ENCODE measurements around the gene P2RY11. TPM values are rescaled to one million over a fixed set of nuclear protein-coding genes. Genes with fewer than 3 reads are reported as not detected.

P2RY11 gene
- total RNA-seq, 2 experiments from 2014 or later = 11.9 to 43.3 TPM

DNA sequence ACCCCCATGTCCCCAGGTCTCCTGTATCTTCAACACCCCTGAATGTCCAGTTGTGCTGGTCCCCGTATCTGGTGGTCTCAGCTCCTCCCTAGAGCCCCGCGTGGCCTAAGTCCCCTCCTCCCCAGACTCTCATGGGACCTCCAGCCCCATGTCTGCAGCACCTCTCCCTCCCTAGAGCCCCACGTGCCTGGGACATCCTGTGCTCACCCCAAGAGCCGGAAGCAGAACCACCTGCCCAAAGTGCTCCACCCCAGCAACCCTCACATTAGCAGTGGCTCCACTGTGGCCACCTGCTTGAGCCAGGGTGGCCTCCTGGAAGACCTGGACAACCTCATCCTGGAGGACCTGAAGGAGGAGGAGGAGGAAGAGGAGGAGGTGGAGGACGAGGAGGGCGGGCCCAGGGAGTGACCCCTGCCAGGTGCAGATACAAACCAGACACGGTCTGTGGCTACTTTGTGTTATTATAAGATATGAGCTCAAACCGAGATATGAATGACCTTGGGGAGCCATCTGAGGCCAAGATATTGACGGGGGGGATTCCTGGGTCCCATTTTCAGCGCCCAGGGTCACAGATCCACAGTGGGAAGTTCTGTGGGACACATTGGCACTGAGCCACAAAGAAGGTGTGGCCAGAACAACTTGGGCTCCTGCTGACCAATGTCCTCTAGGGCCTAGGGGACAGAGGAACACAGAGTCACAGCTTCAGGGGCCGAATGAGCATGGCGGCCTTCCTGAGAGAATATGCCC is 19.4 kb upstream of the P2RY11 start:
- ChIA-PET POLR2A (interaction anchor here (0.5 to 0.6 kb wide), 3 partner anchors 10 to 43 kb away, joined by 3 to 5 read pairs (median 4); partner anchors contain the start of genes ANGPTL6 and P2RY11), CTCF (ENCODE audit: unreplicated experiment) (no interaction called here)
- peak overlapping the region; percentile 58 for H3K4me2 ChIP-seq (ENCODE audit: low read length)

DNA sequence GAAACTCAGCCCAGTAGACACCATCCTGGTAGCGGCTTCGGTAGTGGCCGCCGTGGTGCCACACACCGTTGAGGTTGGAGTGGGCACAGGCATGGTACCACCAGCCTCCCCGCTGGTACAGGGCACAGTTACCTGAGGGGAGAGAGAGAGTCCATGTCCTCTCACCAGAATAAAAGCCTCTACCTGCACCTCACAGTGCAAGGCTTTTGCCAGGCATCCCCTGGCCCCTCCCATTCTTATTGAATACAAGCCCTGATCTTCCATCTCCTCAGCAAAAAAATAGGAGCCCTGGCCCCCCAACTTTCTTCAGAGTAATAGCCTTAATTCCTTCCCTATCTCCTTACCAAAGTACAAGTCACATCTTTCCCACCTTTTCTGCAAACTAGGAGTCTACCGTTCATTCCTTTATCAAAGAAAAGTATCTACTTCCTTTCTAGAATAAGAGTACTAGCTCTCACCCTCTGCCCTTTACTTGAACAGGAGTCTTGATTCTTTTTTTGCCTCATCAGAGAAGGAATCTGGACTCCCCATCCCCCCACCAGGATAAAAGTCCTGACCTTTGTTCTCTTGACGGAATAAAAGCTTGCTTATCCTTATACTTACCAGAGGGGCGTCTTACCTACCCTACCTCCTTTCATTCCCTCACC is 18.7 kb upstream of the P2RY11 start:
- CTCF ChIA-PET (ENCODE audit: unreplicated experiment) = no interaction called here
- H3K36me3 ChIP-seq (ENCODE audit: insufficient read depth, low read length) = peaks cover 9% of the 10 kb centered on the region
- POLR2A ChIA-PET = interaction anchor here (0.5 to 0.6 kb wide), 2 partner anchors 19 to 44 kb away, joined by 3 to 5 read pairs; partner anchors contain the start of gene P2RY11

More for the DNA sequence above, 19.4 kb upstream of the P2RY11 start:
- peaks cover 9% of the 10 kb centered on the region for H3K36me3 ChIP-seq (ENCODE audit: insufficient read depth, low read length)
- peak overlapping the region; percentile 31; the same call in 1 of the 2 replicates for H2AFZ ChIP-seq (ENCODE audit: low read length)
- intact Hi-C loops (cut with micrococcal nuclease; ENCODE audit: unreplicated experiment) = no loop called here
- H3K79me2 ChIP-seq (ENCODE audit: insufficient read depth, low read depth, low read length) = no peaks in the 10 kb centered on the region
- H4K20me1 ChIP-seq (ENCODE audit: insufficient read depth, low read length) = no peaks in the 10 kb centered on the region
- DNase-seq (ENCODE audit: low spot score) = peak; percentile 84
- TF ChIP-seq EZH2phosphoT487 (IDR thresholded peaks at IDR 0.05; ENCODE audit: borderline replicate concordance, low read depth, low read length) = no peak
- TF ChIP-seq, protein P1, sequence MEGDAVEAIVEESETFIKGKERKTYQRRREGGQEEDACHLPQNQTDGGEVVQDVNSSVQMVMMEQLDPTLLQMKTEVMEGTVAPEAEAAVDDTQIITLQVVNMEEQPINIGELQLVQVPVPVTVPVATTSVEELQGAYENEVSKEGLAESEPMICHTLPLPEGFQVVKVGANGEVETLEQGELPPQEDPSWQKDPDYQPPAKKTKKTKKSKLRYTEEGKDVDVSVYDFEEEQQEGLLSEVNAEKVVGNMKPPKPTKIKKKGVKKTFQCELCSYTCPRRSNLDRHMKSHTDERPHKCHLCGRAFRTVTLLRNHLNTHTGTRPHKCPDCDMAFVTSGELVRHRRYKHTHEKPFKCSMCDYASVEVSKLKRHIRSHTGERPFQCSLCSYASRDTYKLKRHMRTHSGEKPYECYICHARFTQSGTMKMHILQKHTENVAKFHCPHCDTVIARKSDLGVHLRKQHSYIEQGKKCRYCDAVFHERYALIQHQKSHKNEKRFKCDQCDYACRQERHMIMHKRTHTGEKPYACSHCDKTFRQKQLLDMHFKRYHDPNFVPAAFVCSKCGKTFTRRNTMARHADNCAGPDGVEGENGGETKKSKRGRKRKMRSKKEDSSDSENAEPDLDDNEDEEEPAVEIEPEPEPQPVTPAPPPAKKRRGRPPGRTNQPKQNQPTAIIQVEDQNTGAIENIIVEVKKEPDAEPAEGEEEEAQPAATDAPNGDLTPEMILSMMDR (conservative IDR thresholded peaks at IDR 0.05; ENCODE audit: low read length) = no peak
- no peaks in the 10 kb centered on the region for H3K9me2 ChIP-seq (ENCODE audit: insufficient read depth, low read length)
- peak overlapping the region; percentile 9 for H3K4me3 ChIP-seq (ENCODE audit: low read depth, low read length, poor library complexity, severe bottlenecking)
- H3K27ac ChIP-seq (ENCODE audit: low read depth, low read length, poor library complexity, severe bottlenecking) = peak overlapping the region; percentile 62
- peaks cover 31% of the 10 kb centered on the region for H3K4me1 ChIP-seq (ENCODE audit: insufficient read depth, low read length, poor library complexity, severe bottlenecking)
- no peaks in the 10 kb centered on the region for H3K9me3 ChIP-seq (ENCODE audit: low read length)
- TSS peak; percentile 60 for BruUV-seq (replicated peaks)

More for the DNA sequence above, 18.7 kb upstream of the P2RY11 start:
- TF ChIP-seq EZH2phosphoT487 (IDR thresholded peaks at IDR 0.05; ENCODE audit: borderline replicate concordance, low read depth, low read length) = no peak
- TF ChIP-seq, protein P1 (conservative IDR thresholded peaks at IDR 0.05; ENCODE audit: low read length) = no peak
- H3K9me2 ChIP-seq (ENCODE audit: insufficient read depth, low read length) = no peaks in the 10 kb centered on the region
- no peaks in the 10 kb centered on the region for H3K79me2 ChIP-seq (ENCODE audit: insufficient read depth, low read depth, low read length)
- no peak for DNase-seq (ENCODE audit: low spot score)
- H3K27ac ChIP-seq (ENCODE audit: low read depth, low read length, poor library complexity, severe bottlenecking) = peak overlapping the region; percentile 62
- peak overlapping the region; percentile 58; the same call in 1 of the 2 replicates for H3K4me2 ChIP-seq (ENCODE audit: low read length)
- no peaks in the 10 kb centered on the region for H3K9me3 ChIP-seq (ENCODE audit: low read length)
- H3K4me1 ChIP-seq (ENCODE audit: insufficient read depth, low read length, poor library complexity, severe bottlenecking) = peaks cover 33% of the 10 kb centered on the region
- no peak overlapping the region for H2AFZ ChIP-seq (ENCODE audit: low read length)
- intact Hi-C loops (cut with micrococcal nuclease; ENCODE audit: unreplicated experiment) = no loop called here
- no peaks in the 10 kb centered on the region for H4K20me1 ChIP-seq (ENCODE audit: insufficient read depth, low read length)
- BruUV-seq (replicated peaks) = no TSS peak
- no peak overlapping the region for H3K4me3 ChIP-seq (ENCODE audit: low read depth, low read length, poor library complexity, severe bottlenecking)

All from OCI-LY7 (cell line).